H9 (cell line): ENCODE measurements around the gene INTS6. TPM values are rescaled to one million over a fixed set of nuclear protein-coding genes. Genes with fewer than 3 reads are reported as not detected.

Source experiments
- DNase-seq: peaks from one replicate; pipeline ENCODE4 v3.0.0-alpha.2; 2017
- H2AFZ ChIP-seq: one replicate; pipeline ENCODE4 v1.6.1; 2013; ENCODE audit warnings: mild to moderate bottlenecking, low read length, control low read depth, moderate library complexity
- H2AK5ac ChIP-seq: 2 replicates; pipeline ENCODE4 v1.6.1; 2013; ENCODE audit warnings: low read length, control low read depth, mixed read lengths; ENCODE audit not compliant: insufficient read length
- H2BK120ac ChIP-seq: one replicate; pipeline ENCODE4 v1.6.1; 2013; ENCODE audit warnings: low read depth, mild to moderate bottlenecking, low read length, control low read depth, inconsistent platforms; ENCODE audit not compliant: poor library complexity, severe bottlenecking
- H2BK12ac ChIP-seq: 2 replicates; pipeline ENCODE4 v1.6.1; 2013; ENCODE audit warnings: low read length, control low read depth, mixed read lengths, low read depth; ENCODE audit not compliant: insufficient read length
- H2BK15ac ChIP-seq: 2 replicates; pipeline ENCODE4 v1.6.1; 2013; ENCODE audit warnings: low read depth, low read length, control low read depth
- H2BK20ac ChIP-seq: one replicate; pipeline ENCODE4 v1.6.1; 2013; ENCODE audit warnings: low read depth, mild to moderate bottlenecking, low read length, control low read depth, inconsistent platforms; ENCODE audit not compliant: poor library complexity, severe bottlenecking
- H2BK5ac ChIP-seq: 2 replicates; pipeline ENCODE4 v1.6.1; 2013; ENCODE audit warnings: low read length, control low read depth, mixed read lengths; ENCODE audit not compliant: insufficient read length
- H3K14ac ChIP-seq: 2 replicates; pipeline ENCODE4 v1.6.1; 2013; ENCODE audit warnings: low read length, control low read depth; ENCODE audit not compliant: insufficient read depth
- H3K18ac ChIP-seq: 2 replicates; pipeline ENCODE4 v1.6.1; 2013; ENCODE audit warnings: low read depth, mild to moderate bottlenecking, mixed read lengths, low read length, control low read depth; ENCODE audit not compliant: insufficient read length
- H3K23ac ChIP-seq: 2 replicates; pipeline ENCODE4 v1.6.1; 2013; ENCODE audit warnings: low read length, control low read depth, mixed read lengths, low read depth; ENCODE audit not compliant: insufficient read length
- H3K23me2 ChIP-seq: 2 replicates; pipeline ENCODE4 v1.6.1; 2013; ENCODE audit warnings: low read depth, mild to moderate bottlenecking, mixed read lengths, low read length, control low read depth; ENCODE audit not compliant: insufficient read length, poor library complexity, severe bottlenecking
- H3K27ac ChIP-seq: 2 replicates; pipeline ENCODE4 v1.5.1; 2013; ENCODE audit warnings: low read length, control low read depth, mixed read lengths, low read depth; ENCODE audit not compliant: insufficient read length
- H3K27me3 ChIP-seq: 2 replicates; pipeline ENCODE4 v1.6.1; 2013; ENCODE audit warnings: low read length, control low read depth, inconsistent platforms; ENCODE audit not compliant: insufficient read depth
- H3K4ac ChIP-seq: 2 replicates; pipeline ENCODE4 v1.6.1; 2013; ENCODE audit warnings: low read depth, mild to moderate bottlenecking, control low read depth, inconsistent platforms, low read length, moderate library complexity
- H3K4me1 ChIP-seq: 2 replicates; pipeline ENCODE4 v1.6.1; 2013; ENCODE audit warnings: low read length, control low read depth, inconsistent platforms; ENCODE audit not compliant: insufficient read depth
- H3K4me2 ChIP-seq: 2 replicates; pipeline ENCODE4 v1.6.1; 2013; ENCODE audit warnings: low read length, control low read depth, mixed read lengths; ENCODE audit not compliant: insufficient read length, insufficient read depth
- H3K56ac ChIP-seq: 2 replicates; pipeline ENCODE4 v1.6.1; 2013; ENCODE audit warnings: low read depth, mild to moderate bottlenecking, mixed read lengths, low read length, control low read depth; ENCODE audit not compliant: insufficient read length
- H3K79me1 ChIP-seq: 2 replicates; pipeline ENCODE4 v1.6.1; 2013; ENCODE audit warnings: low read depth, mild to moderate bottlenecking, moderate library complexity, low read length, control low read depth, inconsistent platforms; ENCODE audit not compliant: insufficient read depth, poor library complexity, severe bottlenecking
- H3K79me2 ChIP-seq: 2 replicates; pipeline ENCODE4 v1.6.1; 2013; ENCODE audit warnings: low read length, control low read depth, inconsistent platforms; ENCODE audit not compliant: insufficient read depth
- H3K9ac ChIP-seq: 2 replicates; pipeline ENCODE4 v1.6.1; 2013; ENCODE audit warnings: low read length, control low read depth, mixed read lengths; ENCODE audit not compliant: insufficient read length; ENCODE audit errors: extremely low read depth
- H3K9me3 ChIP-seq: one replicate; pipeline ENCODE4 v1.6.1; 2013; ENCODE audit warnings: low read depth, low read length, inconsistent platforms; ENCODE audit not compliant: control insufficient read depth
- H3T11ph ChIP-seq: one replicate; pipeline ENCODE4 v1.6.1; 2013; ENCODE audit warnings: mild to moderate bottlenecking, low read length, control low read depth, inconsistent platforms
- H4K20me1 ChIP-seq: one replicate; pipeline ENCODE4 v1.6.1; 2013; ENCODE audit not compliant: control insufficient read depth, insufficient read length, insufficient read depth
- H4K5ac ChIP-seq: 2 replicates; pipeline ENCODE4 v1.6.1; 2013; ENCODE audit warnings: low read depth, mild to moderate bottlenecking, mixed read lengths, low read length, control low read depth; ENCODE audit not compliant: insufficient read length
- H4K8ac ChIP-seq: replicated peaks from 2 replicates; pipeline ENCODE4 v1.6.1; 2013; ENCODE audit warnings: low read length, control low read depth, mixed read lengths, low read depth; ENCODE audit not compliant: insufficient read length
- H4K91ac ChIP-seq: 2 replicates; pipeline ENCODE4 v1.6.1; 2013; ENCODE audit warnings: low read depth, mild to moderate bottlenecking, moderate library complexity, mixed read lengths, low read length, control low read depth; ENCODE audit not compliant: insufficient read length
- H3K27ac Mint-ChIP-seq, 3 experiments: 2 replicates in 2 of 3; 3 replicates in 1 of 3; pipeline ENCODE4 v1.8.0; 2020 to 2021; ENCODE audit warnings: mixed read lengths in 3 of 3, mild to moderate bottlenecking in 1 of 3, moderate library complexity in 1 of 3
- H3K27me3 Mint-ChIP-seq: 2 replicates; pipeline ENCODE4 v1.8.0; 2021; ENCODE audit warnings: low read depth, mild to moderate bottlenecking, moderate library complexity, mixed read lengths
- H3K36me3 Mint-ChIP-seq, 3 experiments: 2 replicates in 2 of 3; 3 replicates in 1 of 3; pipeline ENCODE4 v1.8.0; 2020 to 2021; ENCODE audit warnings: low read depth in 3 of 3, mixed read lengths in 3 of 3; ENCODE audit not compliant: insufficient read depth in 1 of 3
- H3K4me1 Mint-ChIP-seq, 2 experiments: 2 replicates each; pipeline ENCODE4 v1.8.0; 2020; ENCODE audit warnings: mixed read lengths in 2 of 2
- H3K4me3 Mint-ChIP-seq, 2 experiments: 2 replicates in 1 of 2; 3 replicates in 1 of 2; pipeline ENCODE4 v1.8.0; 2020 to 2021; ENCODE audit warnings: mild to moderate bottlenecking in 2 of 2, mixed read lengths in 2 of 2, moderate library complexity in 1 of 2
- H3K9me3 Mint-ChIP-seq, 2 experiments: 2 replicates in 1 of 2; 3 replicates in 1 of 2; pipeline ENCODE4 v1.8.0; 2020; ENCODE audit warnings: mild to moderate bottlenecking in 2 of 2, mixed read lengths in 2 of 2, moderate library complexity in 1 of 2
- total RNA-seq: library from RNA; stranded (reverse); gene quantifications from 2 replicates; pipeline ENCODE4 v1.2.1, GENCODE V29; 2021
- TF ChIP-seq, protein P1 (sequence below): fragments of 200-600 bp; sonication (generic); conservative IDR thresholded peaks from 3 replicates; pipeline ENCODE4 v1.8.0; 2021; ENCODE audit warnings: antibody characterized with exemption, mild to moderate bottlenecking

The INTS6 gene
- total RNA-seq, 1 experiment from 2014 or later = 61.2 TPM

DNA sequence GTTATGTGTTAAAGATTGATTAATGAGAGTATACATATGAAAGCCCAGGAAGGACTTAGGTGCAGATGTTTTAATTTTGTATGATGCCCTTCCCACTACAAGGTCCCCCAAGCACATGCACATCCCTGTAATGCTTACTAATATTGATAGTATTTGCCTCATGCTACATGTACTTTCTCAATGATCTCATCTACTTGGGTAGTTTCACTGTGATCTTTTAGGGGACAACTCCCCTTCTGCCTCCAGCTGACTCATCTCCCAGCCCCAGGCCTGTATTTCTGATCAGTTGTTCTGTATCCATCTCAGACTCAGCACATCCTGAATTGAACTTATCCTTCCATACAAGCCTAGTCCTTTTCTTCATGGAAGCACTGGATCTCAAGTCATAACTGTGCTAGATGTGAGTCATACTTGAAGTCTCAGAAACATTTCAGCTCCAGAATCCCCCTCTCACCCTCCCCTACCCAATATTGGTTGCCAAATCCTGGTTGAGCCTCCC is 49.4 kb upstream of the INTS6 start:
- Histone ChIP-seq H3K18ac (no peak overlapping the region), H3K9ac (no peak overlapping the region), H3K23ac (no peak overlapping the region), H2AFZ (no peak overlapping the region), H3K27me3 (no peaks in the 10 kb centered on the region; the same call in 1 of the 2 replicates), H3K23me2 (no peaks in the 10 kb centered on the region), H3K27ac (no peak overlapping the region), H2BK15ac (no peak overlapping the region), H3K4me1 (no peaks in the 10 kb centered on the region), H3K14ac (no peak overlapping the region), H3K56ac (no peak overlapping the region), H2BK120ac (no peak overlapping the region), H2AK5ac (no peak overlapping the region), H4K5ac (no peak overlapping the region), H4K8ac (no peak overlapping the region), H3K79me1 (no peaks in the 10 kb centered on the region), H3K4ac (no peak overlapping the region), H2BK12ac (no peak overlapping the region), H4K20me1 (no peaks in the 10 kb centered on the region), H2BK5ac (no peak overlapping the region), H3K79me2 (no peaks in the 10 kb centered on the region), H3K4me2 (no peak overlapping the region), H3K9me3 (no peaks in the 10 kb centered on the region), H2BK20ac (no peak overlapping the region), H4K91ac (no peak overlapping the region), H3T11ph (no peak overlapping the region)
- TF ChIP-seq, protein P1, sequence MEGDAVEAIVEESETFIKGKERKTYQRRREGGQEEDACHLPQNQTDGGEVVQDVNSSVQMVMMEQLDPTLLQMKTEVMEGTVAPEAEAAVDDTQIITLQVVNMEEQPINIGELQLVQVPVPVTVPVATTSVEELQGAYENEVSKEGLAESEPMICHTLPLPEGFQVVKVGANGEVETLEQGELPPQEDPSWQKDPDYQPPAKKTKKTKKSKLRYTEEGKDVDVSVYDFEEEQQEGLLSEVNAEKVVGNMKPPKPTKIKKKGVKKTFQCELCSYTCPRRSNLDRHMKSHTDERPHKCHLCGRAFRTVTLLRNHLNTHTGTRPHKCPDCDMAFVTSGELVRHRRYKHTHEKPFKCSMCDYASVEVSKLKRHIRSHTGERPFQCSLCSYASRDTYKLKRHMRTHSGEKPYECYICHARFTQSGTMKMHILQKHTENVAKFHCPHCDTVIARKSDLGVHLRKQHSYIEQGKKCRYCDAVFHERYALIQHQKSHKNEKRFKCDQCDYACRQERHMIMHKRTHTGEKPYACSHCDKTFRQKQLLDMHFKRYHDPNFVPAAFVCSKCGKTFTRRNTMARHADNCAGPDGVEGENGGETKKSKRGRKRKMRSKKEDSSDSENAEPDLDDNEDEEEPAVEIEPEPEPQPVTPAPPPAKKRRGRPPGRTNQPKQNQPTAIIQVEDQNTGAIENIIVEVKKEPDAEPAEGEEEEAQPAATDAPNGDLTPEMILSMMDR = no peak
- H3K4me1 Mint-ChIP-seq = no peaks in the 10 kb centered on the region
- no peak overlapping the region for H3K27ac Mint-ChIP-seq
- H3K27me3 Mint-ChIP-seq = no peaks in the 10 kb centered on the region; the same call in none of the 2 replicates
- no peak for DNase-seq
- no peaks in the 10 kb centered on the region for H3K9me3 Mint-ChIP-seq
- no peaks in the 10 kb centered on the region for H3K36me3 Mint-ChIP-seq
- H3K4me3 Mint-ChIP-seq = no peak overlapping the region
